ENCODE results near the gene FHIT.
"Not testable (repeated sequence)": the region's sequence is repeated elsewhere in the genome, so short reads cannot be mapped to it uniquely, and the experiment has no call there.

FHIT gene

GRCh38 chr3:61226166-61226686 is 25.0 kb downstream of the FHIT start:
- no peak for DNase-seq (ENCODE audit: low read depth)

- no peak for DNase-seq (ENCODE audit: low read depth)
Observed at GRCh38 chr3:61224823-61225222, 26.4 kb downstream of the FHIT start.

- DNase-seq (ENCODE audit: low read depth) = no peak
Observed at GRCh38 chr3:61223451-61223850, 27.8 kb downstream of the FHIT start.

GRCh38 chr3:61222467-61222866 is 28.8 kb downstream of the FHIT start:
- DNase-seq (ENCODE audit: low read depth) = no peak

- no peak for DNase-seq (ENCODE audit: low read depth)
Observed at GRCh38 chr3:61221759-61222362, 29.4 kb downstream of the FHIT start.

GRCh38 chr3:61218504-61218903 is 32.7 kb downstream of the FHIT start:
- DNase-seq (ENCODE audit: low read depth) = no peak

- not testable (repeated sequence) for DNase-seq (ENCODE audit: low read depth)
Observed at GRCh38 chr3:61216171-61216570, 35.1 kb downstream of the FHIT start.

- DNase-seq (ENCODE audit: low read depth) = no peak
Observed at GRCh38 chr3:61202086-61202485, 49.2 kb downstream of the FHIT start.

GRCh38 chr3:61201071-61201470 is 50.2 kb downstream of the FHIT start:
- DNase-seq (ENCODE audit: low read depth) = no peak

- no peak for DNase-seq (ENCODE audit: low read depth)
Observed at GRCh38 chr3:61200270-61200669, 51.0 kb downstream of the FHIT start.

GRCh38 chr3:61199843-61200242 is 51.4 kb downstream of the FHIT start:
- DNase-seq (ENCODE audit: low read depth) = no peak

GRCh38 chr3:61194892-61195538 is 56.2 kb downstream of the FHIT start:
- no peak for DNase-seq (ENCODE audit: low read depth)

- DNase-seq (ENCODE audit: low read depth) = no peak
Observed at GRCh38 chr3:61192222-61192621, 59.0 kb downstream of the FHIT start.

- not testable (repeated sequence) for DNase-seq (ENCODE audit: low read depth)
Observed at GRCh38 chr3:61190205-61190604, 61.0 kb downstream of the FHIT start.

- DNase-seq (ENCODE audit: low read depth) = no peak
Observed at GRCh38 chr3:61186030-61186429, 65.2 kb downstream of the FHIT start.

- no peak for DNase-seq (ENCODE audit: low read depth)
Observed at GRCh38 chr3:61184956-61185355, 66.3 kb downstream of the FHIT start.

GRCh38 chr3:61182662-61183061 is 68.6 kb downstream of the FHIT start:
- DNase-seq (ENCODE audit: low read depth) = no peak

- no peak for DNase-seq (ENCODE audit: low read depth)
Observed at GRCh38 chr3:61181874-61182273, 69.4 kb downstream of the FHIT start.

GRCh38 chr3:61180206-61180605 is 71.0 kb downstream of the FHIT start:
- DNase-seq (ENCODE audit: low read depth) = no peak

- no peak for DNase-seq (ENCODE audit: low read depth)
Observed at GRCh38 chr3:61178167-61178566, 73.1 kb downstream of the FHIT start.

GRCh38 chr3:61177450-61177849 is 73.8 kb downstream of the FHIT start:
- DNase-seq (ENCODE audit: low read depth) = no peak

- no peak for DNase-seq (ENCODE audit: low read depth)
Observed at GRCh38 chr3:61173676-61174075, 77.6 kb downstream of the FHIT start.

GRCh38 chr3:61172684-61173083 is 78.6 kb downstream of the FHIT start:
- DNase-seq (ENCODE audit: low read depth) = no peak

GRCh38 chr3:61172203-61172602 is 79.0 kb downstream of the FHIT start:
- no peak for DNase-seq (ENCODE audit: low read depth)

Data from activated T-helper 9 cell treated with anti-CD3 and anti-CD28 coated beads, Interleukin-2, amount 50 U/mL, for 16 hours (primary cell).